HG02970 (cell line): ENCODE measurements around the gene ARF5.

Source experiments
- ATAC-seq: cut with Tn5 transposase; IDR thresholded peaks from one replicate; pipeline ENCODE4 v1.9.1; 2021; ENCODE audit warnings: mild to moderate bottlenecking, moderate library complexity, moderate number of reproducible peaks; ENCODE audit not compliant: unreplicated experiment, low FRiP score

Gene ARF5

DNA sequence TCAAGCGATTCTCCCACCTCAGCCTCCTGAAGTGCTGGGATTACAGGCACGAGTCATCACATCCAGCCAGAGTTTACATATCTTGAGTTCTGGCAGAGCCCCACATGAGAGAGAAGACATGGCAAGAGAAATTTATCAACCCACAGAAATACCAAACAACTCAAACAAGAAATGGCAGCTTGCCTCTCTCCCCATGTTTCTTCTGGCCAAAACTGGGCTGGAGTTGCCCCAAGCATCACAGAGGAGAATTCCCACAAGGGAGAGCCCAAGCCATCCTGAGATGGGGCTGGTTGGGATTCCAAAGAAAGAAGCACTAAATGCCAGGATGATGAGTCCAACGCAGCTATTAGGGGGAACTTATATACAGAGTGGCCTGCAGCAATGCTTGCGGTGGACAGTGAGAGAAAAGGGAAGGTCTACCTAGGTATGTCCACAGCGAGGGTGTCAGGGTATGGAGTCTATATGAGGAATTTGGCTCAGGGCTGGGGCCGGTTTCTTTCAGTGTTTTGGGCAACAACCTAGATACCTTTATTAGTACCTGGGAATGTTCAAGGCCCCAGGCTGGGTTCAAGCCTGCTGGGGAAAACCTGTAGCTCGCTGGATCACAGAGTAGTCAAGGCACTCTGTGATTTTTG lies 44.2 kb downstream of the ARF5 start:
- ATAC-seq, result no peak

GRCh38 chr7:127635659-127636285 lies 47.6 kb downstream of the ARF5 start:
- no peak for ATAC-seq

GRCh38 chr7:127638197-127638596 lies 50.0 kb downstream of the ARF5 start:
- no peak for ATAC-seq
